Smooth muscle cell of the umbilical artery (primary cell): ENCODE results near the gene PHIP. TPM values are rescaled to one million over a fixed set of nuclear protein-coding genes. Genes with fewer than 3 reads are reported as not detected.

Experiments used
- total RNA-seq: library from RNA; depleted of rRNA; stranded (reverse); fragments of >200 nt; gene quantifications from 2 replicates; pipeline ENCODE4 v1.2.3, GENCODE V29; 2014

The PHIP gene
- total RNA-seq = 16.3 and 24.9 TPM in 2 replicates

GRCh38 chr6:79078075-79078969 is at the start of gene PHIP:
Gene PHIP (minus strand): TSS chr6:79078254. CDS start chr6:79078068, 186 bp downstream.

Other genes starting within 250 kb of the PHIP start
- gene IRAK1BP1, start 210.7 kb downstream of the PHIP start, total RNA-seq = 3.2 and 3.9 TPM in 2 replicates
- 18.4 and 18.5 TPM in 2 replicates for gene HMGN3, start 156.4 kb upstream of the PHIP start, total RNA-seq